Suprapubic skin (tissue), 3 donors: ENCODE results near the gene ASIC2.

Experiments
- CTCF ChIP-seq, 2 donors: fragments of 200-600 bp in 1 of 2; fragments of 450-650 bp in 1 of 2; sonication (generic) in 1 of 2; IDR thresholded peaks; one replicate each; pipeline ENCODE4 v1.5.1; 2016 to 2019; ENCODE audit warnings: antibody characterized with exemption in 2 of 2, mild to moderate bottlenecking in 1 of 2, moderate library complexity in 1 of 2
- POLR2A ChIP-seq, 2 donors: fragments of 450-650 bp; IDR thresholded peaks; one replicate each; pipeline ENCODE4 v1.6.1; 2017; ENCODE audit warnings: antibody characterized with exemption in 2 of 2, mild to moderate bottlenecking in 2 of 2, moderate library complexity in 2 of 2

GRCh38 chr17:33262266-33263123, 30.6 kb downstream of the ASIC2 start:
- TF ChIP-seq POLR2A (IDR thresholded peaks at IDR 0.05) (no peak), CTCF (IDR thresholded peaks at IDR 0.05) (no peak)
